Astrocyte (in vitro differentiated cells and primary cell): ENCODE measurements around the gene SDHAF2.

Experiments used
- EZH2 ChIP-seq: IDR thresholded peaks from 2 replicates; pipeline ENCODE4 v1.6.1; 2012; ENCODE audit warnings: mild to moderate bottlenecking, low read length, inconsistent platforms; ENCODE audit not compliant: insufficient read depth
- TF ChIP-seq, protein P1 (sequence below): IDR thresholded peaks from 2 replicates; pipeline ENCODE4 v1.5.1; 2011; ENCODE audit warnings: low read depth, mild to moderate bottlenecking, inconsistent platforms, low read length, moderate library complexity; ENCODE audit not compliant: insufficient read depth

DNA sequence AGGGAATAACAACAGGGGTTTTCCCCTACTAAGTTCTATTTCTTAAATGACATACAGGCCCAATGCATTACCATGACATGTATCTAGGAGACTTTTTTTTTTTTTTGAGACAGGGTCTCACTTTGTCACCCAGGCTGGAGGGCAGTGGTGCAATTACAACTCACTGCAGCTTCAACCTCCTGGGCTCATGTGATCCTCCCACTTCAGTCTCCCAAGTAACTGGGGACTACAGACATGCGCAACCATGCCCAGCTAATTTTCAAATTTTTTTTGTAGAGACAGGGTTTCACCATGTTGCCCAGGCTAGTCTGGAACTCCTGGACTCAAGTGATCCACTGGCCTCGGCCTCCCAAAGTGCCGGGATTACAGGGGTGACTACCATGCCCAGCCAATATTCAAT, 7.7 kb upstream of the SDHAF2 start:
- TF ChIP-seq, protein P1, sequence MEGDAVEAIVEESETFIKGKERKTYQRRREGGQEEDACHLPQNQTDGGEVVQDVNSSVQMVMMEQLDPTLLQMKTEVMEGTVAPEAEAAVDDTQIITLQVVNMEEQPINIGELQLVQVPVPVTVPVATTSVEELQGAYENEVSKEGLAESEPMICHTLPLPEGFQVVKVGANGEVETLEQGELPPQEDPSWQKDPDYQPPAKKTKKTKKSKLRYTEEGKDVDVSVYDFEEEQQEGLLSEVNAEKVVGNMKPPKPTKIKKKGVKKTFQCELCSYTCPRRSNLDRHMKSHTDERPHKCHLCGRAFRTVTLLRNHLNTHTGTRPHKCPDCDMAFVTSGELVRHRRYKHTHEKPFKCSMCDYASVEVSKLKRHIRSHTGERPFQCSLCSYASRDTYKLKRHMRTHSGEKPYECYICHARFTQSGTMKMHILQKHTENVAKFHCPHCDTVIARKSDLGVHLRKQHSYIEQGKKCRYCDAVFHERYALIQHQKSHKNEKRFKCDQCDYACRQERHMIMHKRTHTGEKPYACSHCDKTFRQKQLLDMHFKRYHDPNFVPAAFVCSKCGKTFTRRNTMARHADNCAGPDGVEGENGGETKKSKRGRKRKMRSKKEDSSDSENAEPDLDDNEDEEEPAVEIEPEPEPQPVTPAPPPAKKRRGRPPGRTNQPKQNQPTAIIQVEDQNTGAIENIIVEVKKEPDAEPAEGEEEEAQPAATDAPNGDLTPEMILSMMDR = no peak
- no peak for TF ChIP-seq EZH2
